HepG2 (cell line): Measurements from ENCODE around the gene SMTNL1.

Experiments used
- CTCF ChIP-seq: sonication (generic); formaldehyde crosslinking; IDR thresholded peaks from 2 replicates; pipeline ENCODE4 v1.5.0; 2020; ENCODE audit warnings: mild to moderate bottlenecking, missing genetic modification reagents, moderate library complexity
- ZFP36 ChIP-seq: fragments of 150-350 bp; IDR thresholded peaks from 2 replicates; pipeline ENCODE4 v1.6.1; 2018; ENCODE audit warnings: borderline replicate concordance, low read length, low read depth; ENCODE audit not compliant: partially characterized antibody

- TF ChIP-seq CTCF (no peak), ZFP36 (no peak)
These were observed 47.9 kb downstream of the SMTNL1 start for GRCh38 chr11:57585301-57585700.
